ENCODE measurements around the gene EBPL.
A peak's percentile ranks its signal among the peaks of the same experiment; 100 is the strongest.
"Not testable (repeated sequence)": the region's sequence is repeated elsewhere in the genome, so short reads cannot be mapped to it uniquely, and the experiment has no call there.

Gene EBPL
- 6.8 to 9.0 reads per million in 2 donors for total RNA-seq

GRCh38 chr13:49690995-49691784, at the start of gene EBPL:
Gene EBPL (minus strand): TSS chr13:49691486. CDS start chr13:49691424, 62 bp downstream.
- peak; percentile 86 for DNase-seq

- no peak for DNase-seq
These were observed 49.6 kb upstream of the EBPL start for GRCh38 chr13:49740870-49741269.

- DNase-seq: no peak
These were observed 48.4 kb upstream of the EBPL start for GRCh38 chr13:49739498-49740187.

- DNase-seq: no peak
These were observed 42.1 kb upstream of the EBPL start for GRCh38 chr13:49733181-49733951.

- DNase-seq: no peak
These were observed 40.5 kb upstream of the EBPL start for GRCh38 chr13:49731766-49732165.

GRCh38 chr13:49716615-49717014, 25.3 kb upstream of the EBPL start:
- DNase-seq: no peak

- DNase-seq: no peak
These were observed 23.5 kb upstream of the EBPL start for GRCh38 chr13:49714757-49715156.

GRCh38 chr13:49711218-49711863, 20.1 kb upstream of the EBPL start:
- DNase-seq: no peak

GRCh38 chr13:49704264-49704663, 13.0 kb upstream of the EBPL start:
- not testable (repeated sequence) for DNase-seq

GRCh38 chr13:49701491-49701890, 10.2 kb upstream of the EBPL start:
- no peak for DNase-seq

- DNase-seq: no peak
These were observed 6.2 kb upstream of the EBPL start for GRCh38 chr13:49697468-49697867.

GRCh38 chr13:49694446-49694845, 3.2 kb upstream of the EBPL start:
- DNase-seq: no peak

- DNase-seq: no peak
These were observed 2.6 kb upstream of the EBPL start for GRCh38 chr13:49693877-49694276.

GRCh38 chr13:49693191-49693733, 2.0 kb upstream of the EBPL start:
- no peak for DNase-seq

GRCh38 chr13:49690133-49690994, 922 bp downstream of the EBPL start:
- DNase-seq: no peak

- no peak for DNase-seq
These were observed 7.8 kb downstream of the EBPL start for GRCh38 chr13:49683489-49683888.

- no peak for DNase-seq
These were observed 9.3 kb downstream of the EBPL start for GRCh38 chr13:49681842-49682435.

- DNase-seq: no peak
These were observed 12.0 kb downstream of the EBPL start for GRCh38 chr13:49679246-49679645.

GRCh38 chr13:49678191-49678914, 12.9 kb downstream of the EBPL start:
- no peak for DNase-seq

GRCh38 chr13:49676581-49677298, 14.5 kb downstream of the EBPL start:
- DNase-seq: no peak
